Activated CD4-positive, CD25-positive, alpha-beta regulatory T cell treated with anti-CD3 and anti-CD28 coated beads, Interleukin-2, amount 50 U/mL, for 24 hours (primary cell): ENCODE data around the gene NFASC.

ENCODE experiments used
- ATAC-seq, 2 donors: fragments of 150-1000 bp; cut with Tn5 transposase; one replicate each; pipeline ENCODE4 v1.10.0; 2021; ENCODE audit warnings: mild to moderate bottlenecking in 1 of 2, moderate library complexity in 1 of 2

NFASC gene

DNA sequence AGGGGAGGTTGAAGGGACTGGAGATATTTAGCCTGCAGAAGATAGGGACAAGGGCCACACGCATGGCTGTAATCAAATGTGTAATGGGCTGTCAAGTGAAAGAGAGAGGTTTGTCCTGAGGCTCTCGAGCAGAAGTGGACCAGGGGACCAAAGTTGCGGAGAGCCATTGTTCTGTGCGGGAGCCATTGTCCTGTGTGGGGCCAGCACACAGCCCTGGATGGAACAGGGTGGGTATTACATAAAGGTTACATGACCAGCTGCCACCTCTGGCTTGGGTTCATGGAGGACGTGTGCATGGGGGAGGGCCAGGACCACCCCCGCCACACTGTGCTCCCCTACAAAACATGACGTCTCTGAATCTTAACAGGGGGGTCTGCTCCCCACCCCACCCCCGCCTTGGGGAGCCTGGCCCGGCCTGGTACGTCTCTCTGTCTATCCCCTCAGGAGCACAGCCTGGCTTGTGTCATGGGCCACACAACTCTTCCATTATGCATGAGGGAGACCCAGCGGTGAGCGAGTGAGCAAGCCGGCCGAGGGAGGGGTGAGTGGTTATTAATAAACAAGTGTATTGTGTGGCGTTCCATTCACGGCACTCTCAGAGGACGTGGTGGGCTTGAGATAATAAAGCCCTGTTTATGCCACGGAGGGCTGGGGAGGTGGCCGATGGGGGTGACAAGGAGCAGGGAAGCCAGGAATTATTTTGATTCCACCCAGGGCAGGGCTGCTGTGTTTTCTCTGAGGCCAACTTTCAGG, at the start of gene NFASC:
Gene NFASC, plus strand, starts transcription at position 703 of the 753 bp plus-strand sequence. CDS start 73,454 bp downstream, outside the sequence.
- ATAC-seq = no peak

DNA sequence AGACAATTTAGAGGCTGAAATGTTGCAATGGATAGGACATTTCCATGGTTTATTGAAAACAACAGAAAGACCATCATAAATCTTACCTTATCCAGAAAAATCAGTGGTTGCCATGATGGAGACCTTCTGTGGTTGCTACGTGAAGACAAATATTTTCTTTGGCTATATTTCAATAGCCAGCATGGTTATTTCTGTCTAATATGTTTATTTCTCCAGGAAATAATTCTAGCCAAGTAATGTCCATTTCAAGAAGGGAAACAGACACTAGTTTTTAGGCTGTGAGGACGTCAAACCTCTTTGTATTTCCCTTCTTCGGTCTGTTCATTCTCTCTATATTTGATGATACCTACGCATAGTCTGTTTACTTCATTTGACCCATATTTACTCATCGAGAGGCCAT, 49.2 kb upstream of the NFASC start:
- no peak for ATAC-seq

DNA sequence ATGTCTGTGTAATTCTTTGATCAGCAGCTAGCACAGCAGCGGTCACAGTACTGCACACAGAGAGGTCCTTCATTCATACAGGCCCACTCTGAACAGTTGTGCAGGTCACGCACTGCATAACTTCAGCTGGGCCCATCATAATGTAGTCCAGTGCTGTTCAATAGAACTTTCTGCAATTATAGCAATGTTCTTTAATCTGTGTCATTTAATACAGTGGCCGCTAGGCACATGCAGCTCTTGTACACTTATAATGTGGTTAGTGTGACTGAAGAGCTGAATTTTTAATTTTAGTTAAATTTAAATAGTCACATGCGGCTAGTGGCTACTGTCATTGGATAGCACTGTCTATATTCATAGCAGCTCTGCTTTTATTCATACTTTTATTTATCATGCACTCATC, 48.7 kb upstream of the NFASC start:
- ATAC-seq = no peak

DNA sequence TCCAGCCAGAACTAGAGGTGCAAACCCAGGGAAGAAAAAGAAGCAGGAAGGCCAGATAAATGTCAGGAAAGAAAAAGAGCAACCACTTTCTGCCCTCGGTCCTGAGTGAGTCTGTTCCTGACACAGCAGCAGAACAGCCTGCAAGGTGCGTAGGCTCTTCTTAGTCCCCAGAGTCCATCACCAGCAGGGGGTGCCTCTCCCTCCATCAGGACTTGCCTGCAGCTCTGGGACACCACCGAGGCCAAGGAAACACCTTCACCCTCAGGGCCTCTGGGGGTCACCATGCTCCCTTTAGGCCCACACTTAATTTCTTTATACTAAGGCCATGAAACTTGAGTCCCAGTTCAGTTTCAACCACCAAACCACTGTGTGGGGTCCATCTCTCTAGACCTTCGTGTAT, 43.7 kb upstream of the NFASC start:
- ATAC-seq = no peak

DNA sequence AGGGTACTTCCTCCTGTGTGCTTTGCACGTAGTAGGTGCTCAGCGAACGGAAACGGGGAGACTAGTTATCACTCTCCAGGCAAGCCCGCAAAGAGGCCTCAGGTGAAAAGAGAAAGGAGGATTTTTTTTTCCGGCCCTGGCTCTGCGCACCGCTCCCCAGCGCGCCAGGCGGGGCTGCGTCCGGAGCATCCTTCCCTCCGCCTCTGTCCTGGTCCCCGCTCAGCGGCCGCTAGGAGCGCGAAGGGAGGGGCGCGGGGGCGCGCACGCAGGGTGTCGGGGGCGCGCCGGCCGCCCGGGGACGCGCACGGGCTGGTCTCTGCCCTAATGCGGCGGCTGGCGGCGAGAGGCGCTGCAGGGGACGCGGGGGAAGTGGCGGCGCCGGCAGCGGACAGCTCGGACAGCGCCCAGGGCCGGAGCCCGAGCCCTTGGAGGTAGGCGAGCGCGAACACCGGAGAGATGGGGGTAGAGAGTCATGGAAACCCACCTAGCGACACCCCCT, 42.3 kb upstream of the NFASC start:
- peak in 1 of 2 donors; percentile 56 for ATAC-seq

DNA sequence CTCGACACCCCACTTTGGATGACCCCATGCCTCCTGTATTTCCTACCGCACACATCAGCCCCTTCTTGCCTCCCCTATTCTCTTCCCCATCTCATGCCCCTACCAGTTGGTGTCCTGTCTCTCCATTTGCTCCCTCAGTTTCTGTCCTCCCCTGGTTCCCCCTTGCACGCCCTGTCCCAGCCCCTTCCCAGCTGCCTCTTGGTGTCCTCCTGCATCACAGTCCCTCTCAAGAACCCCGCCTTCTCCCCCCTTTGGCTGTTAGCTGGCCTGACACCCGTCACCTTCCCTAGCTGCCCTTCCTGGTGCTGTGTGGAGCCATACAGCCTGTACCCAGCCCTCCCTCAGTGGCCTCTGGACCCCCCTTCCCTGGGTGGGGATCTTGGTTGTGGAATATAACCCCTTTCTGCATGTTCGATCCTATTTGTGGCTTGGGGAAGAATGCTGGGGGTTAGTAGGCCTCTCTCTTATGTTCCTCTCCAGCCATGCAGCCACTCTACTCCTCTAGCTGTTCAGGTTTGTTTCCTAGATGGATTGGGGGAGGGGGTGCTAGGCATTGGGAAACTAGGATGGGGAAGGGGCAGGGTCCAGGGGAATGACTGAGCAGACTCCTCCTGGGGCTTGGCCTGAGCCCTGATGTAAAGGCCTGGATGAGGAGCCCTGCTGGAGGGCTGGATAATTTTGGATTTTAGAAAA, 41.4 kb upstream of the NFASC start:
- ATAC-seq = no peak

DNA sequence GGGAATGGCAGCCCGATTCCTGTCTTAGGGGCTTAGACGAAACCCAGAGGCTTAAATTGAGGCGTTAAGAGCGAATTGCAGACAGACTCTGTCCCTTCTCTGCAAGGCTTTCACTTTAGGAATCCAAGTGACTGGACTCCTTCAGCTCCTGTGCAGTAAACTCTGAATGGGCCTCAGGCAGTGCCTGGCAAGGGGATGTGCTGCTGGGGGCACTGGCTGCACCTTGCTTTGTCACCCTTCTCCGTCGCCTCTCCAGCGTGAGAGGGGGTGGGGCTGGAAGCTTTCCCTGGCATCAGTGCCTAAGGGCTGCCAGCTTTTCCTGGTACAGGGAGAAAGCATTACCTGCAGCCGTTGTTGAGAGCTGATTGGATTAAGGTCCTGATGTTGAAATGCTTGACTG, 39.9 kb upstream of the NFASC start:
- ATAC-seq = no peak

DNA sequence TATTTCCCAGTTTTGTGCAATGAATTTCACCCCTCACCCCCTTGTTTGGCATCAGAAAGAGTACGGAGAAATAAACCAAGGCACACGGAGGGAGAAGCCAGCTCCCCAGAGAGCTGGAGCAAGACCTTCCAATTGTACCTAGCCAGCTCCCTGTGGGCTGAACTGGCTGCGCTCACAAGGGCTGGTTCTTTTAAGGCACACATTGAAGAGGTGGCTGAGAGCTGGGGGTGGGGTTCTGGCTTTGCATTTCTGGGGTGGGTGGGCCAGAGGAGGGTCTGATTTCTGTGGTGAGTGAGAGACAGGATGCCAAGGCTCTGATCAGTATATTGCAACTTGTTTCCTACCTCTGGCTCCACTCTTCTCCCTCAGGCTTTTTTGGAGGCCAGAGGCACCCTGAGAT, 39.5 kb upstream of the NFASC start:
- ATAC-seq = no peak

DNA sequence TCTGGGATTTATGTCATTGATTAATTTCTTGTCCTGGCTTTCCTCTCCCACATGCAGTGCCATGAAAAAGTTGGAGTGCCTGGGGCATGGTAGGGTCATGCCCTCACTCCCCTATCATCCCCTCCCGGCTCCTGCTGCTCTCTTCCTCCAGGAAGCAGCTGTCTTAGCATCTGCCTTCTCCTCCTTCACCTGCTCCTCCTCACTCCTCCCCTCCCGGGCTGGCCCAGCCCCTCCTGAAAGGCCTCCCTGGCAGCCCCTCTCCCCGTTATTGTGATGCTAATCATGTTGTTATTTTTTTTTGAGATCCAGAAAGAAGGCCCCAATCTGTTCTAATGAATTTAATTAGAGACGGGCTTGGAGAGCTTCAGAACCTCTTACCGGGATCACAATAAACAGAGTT, 36.3 kb upstream of the NFASC start:
- ATAC-seq = no peak

DNA sequence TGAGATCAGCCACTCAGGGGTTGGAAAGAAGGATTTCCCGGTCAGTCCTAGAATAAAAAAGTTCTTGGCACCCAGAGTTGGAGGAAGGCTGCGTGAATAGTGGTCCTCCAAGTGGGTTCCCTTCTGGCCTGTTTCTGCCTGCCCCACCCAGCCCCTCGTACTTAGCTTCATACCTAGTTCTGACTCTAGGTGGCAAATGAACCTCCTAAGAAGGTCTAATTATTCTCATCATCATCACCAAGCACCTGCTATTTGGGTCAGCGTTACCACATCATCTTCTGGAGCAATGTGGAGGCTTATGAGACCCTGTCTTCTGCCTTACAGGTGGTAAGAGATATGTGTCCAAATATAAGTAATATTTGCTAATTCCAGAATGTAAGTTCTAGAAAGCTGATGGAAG, 35.9 kb upstream of the NFASC start:
- no peak for ATAC-seq

DNA sequence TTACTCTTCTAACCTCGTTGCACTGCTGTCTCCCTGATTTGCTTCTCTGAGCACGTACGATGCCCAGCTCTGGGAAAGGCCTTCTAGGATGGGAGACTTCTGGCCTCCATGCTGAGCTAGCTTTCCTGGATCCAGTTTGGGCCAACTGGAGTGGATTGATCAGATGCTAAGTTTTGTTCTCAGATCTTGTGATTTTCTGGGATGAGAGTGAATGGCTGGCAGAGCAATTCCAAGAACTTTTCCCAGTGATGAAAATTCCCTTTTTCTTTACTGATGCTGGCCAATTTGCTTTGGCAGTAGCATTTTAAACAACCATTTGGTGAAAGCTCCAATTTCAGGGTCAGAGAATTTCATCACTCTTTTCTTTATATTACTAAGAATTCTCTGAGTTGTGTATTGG, 34.9 kb upstream of the NFASC start:
- no peak for ATAC-seq

DNA sequence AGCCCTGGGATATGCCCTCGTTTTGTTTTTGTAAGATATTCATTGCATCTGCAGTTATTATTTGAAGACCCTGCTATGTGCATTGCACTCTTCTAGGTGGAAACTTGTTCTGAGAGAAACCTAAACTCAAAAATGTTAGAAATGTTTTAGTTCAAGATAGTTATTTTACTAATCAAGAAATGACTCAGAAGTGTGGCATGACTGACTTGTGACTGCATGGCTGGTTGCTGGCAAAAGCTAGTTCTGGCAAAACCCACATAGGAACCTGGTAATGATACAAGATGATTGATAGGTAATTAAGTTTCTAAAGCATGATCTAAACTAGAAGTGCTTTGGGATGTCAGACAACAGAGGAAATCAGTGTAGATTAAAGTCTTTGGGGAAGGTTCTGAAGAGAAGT, 33.8 kb upstream of the NFASC start:
- ATAC-seq = no peak

DNA sequence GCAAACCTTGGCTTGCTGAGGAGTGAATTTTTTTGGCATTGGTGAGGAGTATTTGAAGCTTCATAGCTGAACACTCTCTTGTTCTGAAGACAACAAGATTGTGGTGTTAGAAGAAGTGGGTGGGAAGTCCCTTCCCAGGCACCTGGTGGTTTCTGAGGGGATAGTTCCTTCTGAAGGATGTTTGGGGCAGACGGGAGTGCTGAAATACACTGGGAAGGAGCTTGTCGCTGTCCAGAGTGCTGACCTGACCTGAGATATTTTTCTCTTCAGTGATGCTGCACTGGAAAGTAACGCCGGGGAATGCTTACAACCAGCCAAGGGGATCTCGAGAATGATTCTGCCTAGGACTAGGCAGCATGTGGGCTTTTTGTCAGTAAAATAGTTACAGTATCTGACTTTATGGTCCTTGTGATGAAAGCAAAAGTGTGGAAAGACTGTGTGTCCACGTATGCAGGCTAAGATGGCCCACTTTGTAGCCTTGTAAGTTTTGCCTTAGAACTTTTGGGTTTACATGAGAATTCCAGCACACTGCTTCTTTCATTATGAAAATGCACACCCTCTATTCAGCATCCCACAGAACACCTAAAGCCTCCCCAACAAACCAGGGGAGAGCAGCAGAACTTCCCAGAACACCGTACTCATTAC, 33.1 kb upstream of the NFASC start:
- ATAC-seq = no peak

DNA sequence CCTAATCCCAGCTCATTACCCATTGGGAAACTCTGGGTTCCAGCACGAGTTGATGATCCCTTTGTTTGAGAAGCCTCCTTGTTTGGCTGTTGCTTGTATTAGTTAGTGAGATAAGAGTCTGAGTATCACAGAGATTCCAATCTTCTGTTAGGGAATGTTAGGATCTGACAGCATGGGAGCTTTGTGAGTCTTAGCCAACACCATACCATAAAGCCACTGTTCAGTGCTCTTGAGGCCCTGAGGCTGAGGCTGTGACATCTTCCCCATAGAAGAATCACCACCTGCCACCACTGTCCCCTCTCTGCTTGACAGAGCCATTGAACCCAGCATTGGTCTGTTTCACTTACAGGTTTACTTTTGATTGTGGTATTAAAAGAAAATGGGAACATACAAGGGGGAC, 29.3 kb upstream of the NFASC start:
- ATAC-seq = no peak

DNA sequence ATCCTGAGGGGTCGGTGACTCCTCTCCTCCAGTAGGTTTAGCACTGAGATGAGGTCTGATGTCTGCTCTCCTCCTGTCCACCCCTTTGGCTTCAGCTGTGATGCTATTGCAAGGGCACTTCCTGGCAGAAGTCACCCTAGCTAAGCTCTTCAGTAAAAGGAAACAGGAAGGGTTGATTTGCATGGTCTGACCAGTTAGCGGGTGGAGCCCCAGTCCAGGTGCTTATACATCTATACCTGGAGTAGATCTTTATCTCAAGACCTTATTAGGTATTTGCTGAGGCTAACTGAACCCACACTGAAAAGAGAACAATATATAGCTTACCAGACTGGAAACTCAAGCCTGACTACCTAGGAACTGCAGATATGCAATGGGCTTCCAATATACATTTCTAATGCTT, 28.9 kb upstream of the NFASC start:
- ATAC-seq = no peak

DNA sequence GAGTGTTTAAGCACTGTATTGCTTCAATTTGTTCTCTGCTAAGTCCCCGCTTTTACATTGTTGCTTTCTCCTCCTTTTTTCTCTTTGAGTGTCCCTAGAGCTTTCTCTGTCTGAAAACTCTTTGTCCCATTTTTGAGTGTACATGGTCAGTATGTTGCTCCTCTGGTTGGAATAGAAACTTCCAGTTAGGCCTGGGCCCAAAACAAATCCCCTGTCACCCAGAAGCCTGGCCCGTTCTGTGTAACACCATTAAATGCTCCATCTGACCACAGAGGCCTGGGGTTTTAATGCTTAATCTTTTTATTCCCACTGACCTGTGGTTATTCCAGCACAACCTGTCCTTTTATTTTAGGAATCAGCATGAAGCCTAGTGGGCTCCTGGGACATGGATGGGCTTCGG, 28.3 kb upstream of the NFASC start:
- ATAC-seq = no peak

DNA sequence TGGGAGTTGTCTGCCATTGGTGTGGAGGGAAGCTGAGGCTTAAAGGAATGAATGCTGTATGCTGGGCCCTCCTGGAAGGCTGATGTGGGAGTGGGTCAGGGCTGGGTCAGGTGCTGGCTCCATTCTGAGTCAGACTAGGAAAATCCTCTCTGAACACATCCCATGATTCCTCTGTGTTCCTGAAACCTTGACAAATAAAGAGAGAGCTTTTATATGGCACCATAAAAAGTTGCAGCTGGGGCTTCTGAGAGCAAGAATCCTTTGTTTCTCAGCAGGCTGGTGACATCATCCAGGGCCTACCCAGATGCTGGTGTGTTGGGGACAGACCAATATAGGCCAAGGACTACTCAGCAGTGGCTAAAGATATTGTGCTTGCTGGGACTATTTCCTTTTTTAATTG, 27.8 kb upstream of the NFASC start:
- no peak for ATAC-seq

DNA sequence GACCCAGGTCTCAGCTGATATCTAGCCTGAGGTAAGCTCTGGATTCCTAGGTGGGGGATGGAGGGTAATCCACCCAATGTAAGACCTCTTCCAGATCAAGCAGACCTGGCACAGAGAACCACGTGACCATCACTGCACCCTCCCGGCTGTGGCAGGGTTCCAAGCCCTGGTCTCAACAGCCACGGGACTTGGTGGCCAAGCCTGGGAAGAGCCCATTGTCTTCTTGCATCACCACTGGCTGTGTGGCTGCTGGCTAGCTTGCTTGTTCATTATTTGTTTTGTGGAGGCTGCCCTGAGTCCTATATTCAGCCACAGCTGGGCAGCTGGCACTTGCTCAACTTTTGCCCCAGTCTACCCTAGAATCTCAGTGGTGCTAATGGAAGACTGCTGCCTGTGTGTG, 24.1 kb upstream of the NFASC start:
- ATAC-seq = no peak

DNA sequence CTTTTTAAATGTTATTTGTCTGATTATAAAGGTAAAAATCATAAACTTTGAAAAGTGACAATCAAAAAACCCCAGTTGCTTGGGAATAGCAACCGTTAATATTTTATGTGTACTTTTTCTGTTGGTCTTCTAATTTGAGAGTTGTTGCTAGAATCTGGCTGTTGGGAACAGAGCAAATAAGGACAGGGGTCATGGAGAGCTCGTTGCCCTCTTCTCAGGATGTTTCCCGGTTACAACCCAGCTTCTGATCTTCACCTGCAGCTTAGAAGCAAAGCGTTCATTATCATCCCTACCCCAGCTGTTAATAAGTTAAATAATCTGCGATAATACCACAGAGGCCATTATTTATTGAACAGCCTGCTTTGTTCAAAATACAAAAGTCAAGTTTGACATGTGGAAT, 22.1 kb upstream of the NFASC start:
- ATAC-seq = no peak

DNA sequence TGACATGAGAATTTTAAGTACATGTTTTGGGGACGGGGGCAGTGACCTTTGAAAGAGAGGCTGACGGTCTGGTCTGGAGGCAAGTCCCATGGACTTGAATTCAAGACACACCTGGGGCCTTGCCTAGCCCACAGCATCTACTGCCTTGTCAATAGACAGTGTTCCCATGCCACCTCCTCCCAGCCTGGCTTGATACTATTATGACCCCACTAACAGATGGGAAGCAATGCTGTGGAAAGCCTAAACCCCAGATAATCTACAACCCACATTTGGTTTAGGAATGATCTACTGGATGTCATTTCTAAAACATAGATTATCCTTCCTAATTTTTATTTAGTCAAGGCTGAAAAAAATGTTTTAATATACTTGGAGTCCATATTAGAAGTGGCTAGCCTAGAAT, 17.8 kb upstream of the NFASC start:
- no peak for ATAC-seq

DNA sequence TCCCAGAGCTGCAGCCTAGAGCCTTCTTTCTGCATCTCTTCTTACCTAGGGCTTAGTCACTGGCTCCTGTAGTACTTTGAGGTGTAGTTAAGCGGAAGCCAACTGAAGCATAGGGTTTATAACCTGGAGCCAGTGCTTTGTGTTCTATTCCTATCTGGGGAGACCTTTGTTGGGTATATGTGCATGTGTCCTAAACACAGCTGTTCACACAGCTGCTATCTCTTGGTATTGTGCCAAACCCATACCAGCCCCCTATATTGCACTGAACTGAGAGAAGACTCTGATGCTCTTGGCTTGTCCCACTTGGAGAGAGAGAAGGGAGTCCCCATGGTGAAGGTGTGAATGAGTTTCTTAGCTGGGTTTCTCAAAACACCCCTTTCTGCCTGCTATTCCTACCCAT, 17.2 kb upstream of the NFASC start:
- no peak for ATAC-seq

DNA sequence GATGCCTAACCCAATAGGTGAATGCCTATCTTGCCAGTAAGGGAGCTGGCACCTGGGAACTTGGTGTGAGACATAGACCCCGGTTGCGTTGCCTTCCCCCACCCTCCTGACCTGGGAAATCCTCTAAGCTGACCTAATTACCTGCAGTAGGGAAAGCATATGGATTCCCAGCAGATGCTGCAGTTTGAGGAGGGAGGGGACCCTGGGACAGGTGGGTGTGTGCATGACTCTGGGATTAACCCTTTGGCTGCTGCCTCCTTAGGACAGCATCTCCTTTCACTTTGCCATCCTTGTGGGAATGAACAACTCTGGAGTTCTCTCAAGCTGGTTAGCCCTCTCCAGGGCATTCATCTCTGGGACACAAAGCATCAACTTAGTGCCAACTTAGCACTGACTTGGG, 16.4 kb upstream of the NFASC start:
- ATAC-seq = no peak

DNA sequence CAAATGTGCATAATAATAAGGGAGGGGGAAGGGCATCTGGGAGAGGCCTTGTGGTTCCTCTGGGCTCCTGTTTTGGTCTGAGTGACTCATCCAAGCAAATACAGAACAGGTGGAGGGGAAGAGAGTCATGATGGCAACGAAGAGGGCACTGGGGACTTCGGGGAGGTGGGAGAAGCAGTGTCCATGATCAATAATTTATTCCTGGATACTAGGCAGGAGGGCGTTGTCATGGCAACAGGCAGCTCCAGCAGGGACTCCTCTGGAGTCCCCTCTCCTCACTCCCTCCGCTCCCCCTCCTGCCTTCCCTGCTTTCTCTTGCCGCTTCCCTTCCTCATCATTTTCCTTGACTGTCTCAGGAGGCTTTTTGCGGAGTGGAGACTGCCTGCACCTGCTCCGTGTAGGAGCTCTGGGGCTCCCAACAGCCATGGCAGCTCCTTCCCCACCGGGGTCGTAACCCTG, 12.3 kb upstream of the NFASC start:
- no peak for ATAC-seq

DNA sequence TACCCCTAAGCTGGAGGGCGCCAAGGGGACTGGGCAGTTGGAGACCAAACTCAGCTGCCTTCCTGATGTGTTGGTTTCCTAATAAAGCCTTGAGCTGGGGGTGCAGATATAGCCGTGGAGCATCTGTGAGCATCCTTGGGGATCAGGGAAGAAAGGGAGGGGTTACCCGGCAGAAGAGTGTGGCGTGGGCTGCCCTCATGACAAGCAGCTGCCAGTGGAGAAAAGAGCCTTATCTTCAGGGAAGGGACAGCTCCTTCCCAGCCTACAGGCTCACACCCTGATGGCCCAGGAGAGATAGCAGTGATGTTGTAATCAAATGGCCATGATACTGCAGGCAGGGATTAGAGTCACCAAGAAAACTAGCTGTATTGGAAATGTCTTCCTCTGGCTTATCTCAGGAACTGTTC, 10.8 kb upstream of the NFASC start:
- no peak for ATAC-seq
